ENCODE results near the gene PICALM. TPM values are rescaled to one million over a fixed set of nuclear protein-coding genes. Genes with fewer than 3 reads are reported as not detected.

The PICALM gene
- total and polyA plus RNA-seq, 9 of the 15 experiments (the other 6 are each of a cell fraction or from before 2014, with no cell fraction given) = 41.3 to 990 (median 309) TPM

DNA sequence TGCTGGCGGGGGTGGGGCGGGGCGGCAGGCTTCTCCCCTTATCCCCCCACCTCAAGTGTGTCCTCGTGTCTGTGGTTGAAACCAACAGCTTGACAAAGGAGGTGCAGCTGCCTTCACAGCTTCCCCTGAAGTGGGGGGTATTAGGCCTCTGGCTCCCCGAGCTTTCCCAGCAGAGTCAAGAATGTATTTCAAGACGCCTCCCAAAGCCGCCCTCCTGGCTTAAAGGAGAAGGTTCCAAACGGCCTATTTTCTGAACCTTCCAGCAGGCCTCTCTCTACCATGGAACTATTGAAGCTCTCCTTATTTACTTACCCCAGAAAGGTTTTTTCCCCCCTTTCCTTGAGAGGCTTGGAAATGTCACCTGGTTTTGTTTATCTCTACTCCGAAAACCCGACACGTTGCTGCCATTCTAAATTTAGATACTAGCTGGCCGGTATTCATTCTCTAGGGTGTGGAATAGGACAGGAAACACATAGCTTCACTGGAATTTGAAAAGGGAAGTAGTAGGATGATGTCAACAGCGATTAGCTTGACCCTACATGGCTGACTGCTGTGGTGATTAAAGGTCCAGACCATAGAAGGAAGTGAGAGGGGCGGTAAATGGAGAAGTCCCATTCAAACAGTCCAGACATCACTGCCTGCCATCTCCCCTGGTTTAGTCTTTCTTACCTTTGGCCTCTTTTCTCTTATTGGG lies 671 bp upstream of the PICALM start (continued):
- TF ChIP-seq, protein P1, sequence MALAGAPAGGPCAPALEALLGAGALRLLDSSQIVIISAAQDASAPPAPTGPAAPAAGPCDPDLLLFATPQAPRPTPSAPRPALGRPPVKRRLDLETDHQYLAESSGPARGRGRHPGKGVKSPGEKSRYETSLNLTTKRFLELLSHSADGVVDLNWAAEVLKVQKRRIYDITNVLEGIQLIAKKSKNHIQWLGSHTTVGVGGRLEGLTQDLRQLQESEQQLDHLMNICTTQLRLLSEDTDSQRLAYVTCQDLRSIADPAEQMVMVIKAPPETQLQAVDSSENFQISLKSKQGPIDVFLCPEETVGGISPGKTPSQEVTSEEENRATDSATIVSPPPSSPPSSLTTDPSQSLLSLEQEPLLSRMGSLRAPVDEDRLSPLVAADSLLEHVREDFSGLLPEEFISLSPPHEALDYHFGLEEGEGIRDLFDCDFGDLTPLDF (CRISPR knock-in tag; IDR thresholded peaks at IDR 0.05) = 0 out of 2 replicates have a peak, but pooled peaks have one; percentile 10
- TF ChIP-seq TCF7 (IDR thresholded peaks at IDR 0.05; ENCODE audit: borderline replicate concordance) (no peak), MBD2 (IDR thresholded peaks at IDR 0.05; ENCODE audit: borderline replicate concordance, low read depth) (0 out of 2 replicates have a peak, but pooled peaks have one; percentile 24), TEAD1 (CRISPR knock-in tag; IDR thresholded peaks at IDR 0.05) (peak; percentile 44 to 81; a peak in 3 of 4 replicates), ZNF584 (CRISPR knock-in tag; IDR thresholded peaks at IDR 0.05; ENCODE audit: low read depth) (peak; percentile 81; the same call in 1 of the 2 replicates), FOXP1 (CRISPR knock-in tag; IDR thresholded peaks at IDR 0.05) (peak; percentile 33; the same call in 1 of the 2 replicates), ARID1B (IDR thresholded peaks at IDR 0.05) (peak; percentile 75), HNRNPUL1 (IDR thresholded peaks at IDR 0.05; ENCODE audit: low read length) (0 out of 2 replicates have a peak, but pooled peaks have one; percentile 58), NFYB (IDR thresholded peaks at IDR 0.05; ENCODE audit: extremely low read depth, insufficient read length) (peak; percentile 9), HDAC3 (IDR thresholded peaks at IDR 0.05; ENCODE audit: borderline replicate concordance, partially characterized antibody) (peak; percentile 87), BHLHE40 (IDR thresholded peaks at IDR 0.05; ENCODE audit: low read length) (peak; percentile 29)
- TF ChIP-seq, protein P2, sequence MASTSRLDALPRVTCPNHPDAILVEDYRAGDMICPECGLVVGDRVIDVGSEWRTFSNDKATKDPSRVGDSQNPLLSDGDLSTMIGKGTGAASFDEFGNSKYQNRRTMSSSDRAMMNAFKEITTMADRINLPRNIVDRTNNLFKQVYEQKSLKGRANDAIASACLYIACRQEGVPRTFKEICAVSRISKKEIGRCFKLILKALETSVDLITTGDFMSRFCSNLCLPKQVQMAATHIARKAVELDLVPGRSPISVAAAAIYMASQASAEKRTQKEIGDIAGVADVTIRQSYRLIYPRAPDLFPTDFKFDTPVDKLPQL (IDR thresholded peaks at IDR 0.05; ENCODE audit: extremely low read depth, insufficient read length) = no peak
- TF ChIP-seq, protein P3, sequence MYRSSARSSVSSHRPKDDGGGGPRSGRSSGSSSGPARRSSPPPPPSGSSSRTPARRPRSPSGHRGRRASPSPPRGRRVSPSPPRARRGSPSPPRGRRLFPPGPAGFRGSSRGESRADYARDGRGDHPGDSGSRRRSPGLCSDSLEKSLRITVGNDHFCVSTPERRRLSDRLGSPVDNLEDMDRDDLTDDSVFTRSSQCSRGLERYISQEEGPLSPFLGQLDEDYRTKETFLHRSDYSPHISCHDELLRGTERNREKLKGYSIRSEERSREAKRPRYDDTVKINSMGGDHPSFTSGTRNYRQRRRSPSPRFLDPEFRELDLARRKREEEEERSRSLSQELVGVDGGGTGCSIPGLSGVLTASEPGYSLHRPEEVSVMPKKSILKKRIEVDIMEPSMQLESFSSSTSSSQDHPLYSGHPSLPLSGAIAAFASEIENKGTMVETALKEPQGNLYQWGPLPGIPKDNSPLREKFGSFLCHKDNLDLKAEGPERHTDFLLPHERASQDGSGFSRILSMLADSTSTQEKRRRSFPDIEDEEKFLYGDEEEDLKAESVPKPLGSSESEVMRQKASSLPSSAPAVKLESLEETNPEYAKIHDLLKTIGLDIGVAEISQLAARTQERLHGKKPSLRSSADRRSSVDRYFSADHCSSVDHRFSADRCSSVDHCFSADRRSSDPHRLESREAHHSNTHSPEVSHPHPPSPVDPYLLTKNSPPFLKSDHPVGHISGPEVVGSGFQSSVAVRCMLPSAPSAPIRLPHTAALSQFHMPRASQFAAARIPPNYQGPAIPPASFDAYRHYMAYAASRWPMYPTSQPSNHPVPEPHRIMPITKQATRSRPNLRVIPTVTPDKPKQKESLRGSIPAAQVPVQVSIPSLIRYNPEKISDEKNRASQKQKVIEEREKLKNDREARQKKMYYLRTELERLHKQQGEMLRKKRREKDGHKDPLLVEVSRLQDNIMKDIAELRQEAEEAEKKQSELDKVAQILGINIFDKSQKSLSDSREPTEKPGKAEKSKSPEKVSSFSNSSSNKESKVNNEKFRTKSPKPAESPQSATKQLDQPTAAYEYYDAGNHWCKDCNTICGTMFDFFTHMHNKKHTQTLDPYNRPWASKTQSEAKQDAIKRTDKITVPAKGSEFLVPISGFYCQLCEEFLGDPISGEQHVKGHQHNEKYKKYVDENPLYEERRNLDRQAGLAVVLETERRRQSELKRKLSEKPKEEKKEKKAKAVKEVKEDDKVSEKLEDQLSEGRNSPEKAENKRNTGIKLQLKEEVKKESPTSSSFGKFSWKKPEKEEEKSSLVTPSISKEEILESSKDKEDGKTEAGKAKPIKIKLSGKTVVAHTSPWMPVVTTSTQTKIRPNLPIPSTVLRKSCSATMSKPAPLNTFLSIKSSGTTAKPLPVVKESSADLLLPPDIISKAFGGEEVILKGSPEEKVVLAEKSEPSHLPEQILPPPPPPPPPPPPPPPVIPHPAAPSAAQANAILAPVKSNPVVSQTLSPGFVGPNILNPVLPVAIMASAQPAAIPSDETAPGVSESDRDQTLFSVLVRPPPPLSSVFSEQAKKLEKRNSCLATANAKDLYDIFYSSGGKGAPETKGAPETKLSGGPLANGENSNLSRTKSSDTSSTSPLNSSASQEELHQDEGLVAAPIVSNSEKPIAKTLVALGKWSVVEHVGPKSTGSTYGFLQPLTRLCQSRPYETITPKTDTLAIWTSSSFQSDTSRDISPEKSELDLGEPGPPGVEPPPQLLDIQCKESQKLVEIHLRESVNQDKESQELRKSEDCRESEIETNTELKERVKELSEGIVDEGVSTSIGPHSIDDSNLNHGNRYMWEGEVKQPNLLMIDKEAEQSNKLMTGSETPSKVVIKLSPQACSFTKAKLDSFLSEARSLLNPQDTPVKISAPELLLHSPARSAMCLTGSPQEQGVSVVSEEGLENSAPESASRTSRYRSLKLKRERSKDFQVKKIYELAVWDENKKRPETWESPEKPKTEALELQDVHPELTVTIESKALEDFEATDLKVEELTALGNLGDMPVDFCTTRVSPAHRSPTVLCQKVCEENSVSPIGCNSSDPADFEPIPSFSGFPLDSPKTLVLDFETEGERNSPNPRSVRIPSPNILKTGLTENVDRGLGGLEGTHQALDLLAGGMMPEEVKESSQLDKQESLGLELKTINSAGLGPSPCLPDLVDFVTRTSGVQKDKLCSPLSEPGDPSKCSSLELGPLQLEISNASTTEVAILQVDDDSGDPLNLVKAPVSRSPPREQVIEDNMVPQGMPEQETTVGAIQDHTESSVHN (IDR thresholded peaks at IDR 0.05; ENCODE audit: borderline replicate concordance in 1 of 2, low read depth in 1 of 2) = peak in 1 of 2 experiments; percentile 82; a peak in 1 of 4 replicates
- TF ChIP-seq, protein P4, sequence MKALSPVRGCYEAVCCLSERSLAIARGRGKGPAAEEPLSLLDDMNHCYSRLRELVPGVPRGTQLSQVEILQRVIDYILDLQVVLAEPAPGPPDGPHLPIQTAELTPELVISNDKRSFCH (CRISPR knock-in tag; IDR thresholded peaks at IDR 0.05) = no peak
- TF ChIP-seq, protein P4 (tag; IDR thresholded peaks at IDR 0.05) = 0 out of 2 replicates have a peak, but pooled peaks have one; percentile 23

Data from K562 (cell line).